MM.1S (cell line): ENCODE data around the gene HSBP1.

Experiments used
- DNase-seq: peaks from one replicate; pipeline ENCODE4 v3.0.0-alpha.2; 2015
- H2AFZ ChIP-seq: fragments of 300-600 bp; sonication (generic); 2 replicates; pipeline ENCODE4 v1.6.0; 2016; ENCODE audit warnings: antibody characterized with exemption, low read length
- H3F3A ChIP-seq: fragments of 300-600 bp; sonication (generic); 2 replicates; pipeline ENCODE4 v1.6.1; 2016; ENCODE audit warnings: mild to moderate bottlenecking, antibody characterized with exemption, low read length, moderate library complexity, mixed read lengths; ENCODE audit not compliant: insufficient read depth
- H3K27ac ChIP-seq: fragments of 300-600 bp; sonication (generic); 2 replicates; pipeline ENCODE4 v1.5.1; 2016; ENCODE audit warnings: mild to moderate bottlenecking, low read length
- H3K27me3 ChIP-seq: fragments of 300-600 bp; sonication (generic); replicated peaks from 2 replicates; pipeline ENCODE4 v1.6.0; 2016; ENCODE audit warnings: low read length; ENCODE audit not compliant: insufficient read depth
- H3K36me3 ChIP-seq: fragments of 300-600 bp; sonication (generic); replicated peaks from 2 replicates; pipeline ENCODE4 v1.6.1; 2016; ENCODE audit warnings: mild to moderate bottlenecking, low read length, mixed read lengths; ENCODE audit not compliant: insufficient read depth
- H3K4me1 ChIP-seq: fragments of 300-600 bp; sonication (generic); 2 replicates; pipeline ENCODE4 v1.6.1; 2016; ENCODE audit warnings: low read length, mixed read lengths
- H3K4me2 ChIP-seq: fragments of 300-600 bp; sonication (generic); 2 replicates; pipeline ENCODE4 v1.6.0; 2016; ENCODE audit warnings: low read depth, low read length
- H3K4me3 ChIP-seq: fragments of 300-600 bp; sonication (generic); 2 replicates; pipeline ENCODE4 v1.5.1; 2016; ENCODE audit warnings: low read length, mixed read lengths
- H3K79me2 ChIP-seq: fragments of 300-600 bp; sonication (generic); 2 replicates; pipeline ENCODE4 v1.6.1; 2016; ENCODE audit warnings: mixed run types, low read length, mixed read lengths
- H3K9ac ChIP-seq: fragments of 300-600 bp; sonication (generic); 2 replicates; pipeline ENCODE4 v1.6.1; 2016; ENCODE audit warnings: low read length, mixed read lengths
- H3K9me2 ChIP-seq: fragments of 300-600 bp; sonication (generic); replicated peaks from 2 replicates; pipeline ENCODE4 v1.6.1; 2016; ENCODE audit warnings: mild to moderate bottlenecking, low read length, mixed read lengths; ENCODE audit not compliant: insufficient read depth
- H3K9me3 ChIP-seq: fragments of 300-600 bp; sonication (generic); replicated peaks from 2 replicates; pipeline ENCODE4 v1.6.1; 2016; ENCODE audit warnings: mild to moderate bottlenecking, low read length, mixed read lengths; ENCODE audit not compliant: insufficient read depth
- H4K20me1 ChIP-seq: fragments of 300-600 bp; sonication (generic); 2 replicates; pipeline ENCODE4 v1.6.1; 2016; ENCODE audit warnings: mild to moderate bottlenecking, low read length, moderate library complexity, mixed read lengths; ENCODE audit not compliant: insufficient read depth
- CTCF ChIP-seq: fragments of 300-600 bp; sonication (generic); IDR thresholded peaks from 2 replicates; pipeline ENCODE4 v1.5.1; 2016; ENCODE audit warnings: antibody characterized with exemption, low read length, mixed read lengths
- EZH2 ChIP-seq: fragments of 300-600 bp; sonication (generic); optimal IDR thresholded peaks from 2 replicates; pipeline ENCODE3; 2017; ENCODE audit warnings: low read depth, mild to moderate bottlenecking, antibody characterized with exemption, low read length, mixed read lengths
- EZH2phosphoT487 ChIP-seq: fragments of 300-600 bp; sonication (generic); IDR thresholded peaks from 2 replicates; pipeline ENCODE4 v1.6.1; 2018; ENCODE audit warnings: antibody characterized with exemption, low read length

HSBP1 gene

GRCh38 chr16:83810901-83811300 lies 3.1 kb downstream of the HSBP1 start:
- no peaks in the 10 kb centered on the region for H3K36me3 ChIP-seq
- H3K4me3 ChIP-seq: no peak overlapping the region
- H3K27me3 ChIP-seq: no peaks in the 10 kb centered on the region
- no peak overlapping the region for H2AFZ ChIP-seq
- peaks cover 17% of the 10 kb centered on the region; the same call in 1 of the 2 replicates for H3K4me1 ChIP-seq
- DNase-seq: no peak
- no peaks in the 10 kb centered on the region for H4K20me1 ChIP-seq
- H3K27ac ChIP-seq: no peak overlapping the region
- H3K9me2 ChIP-seq: no peaks in the 10 kb centered on the region
- no peak overlapping the region for H3K9ac ChIP-seq
- H3K4me2 ChIP-seq: no peak overlapping the region
- no peak for TF ChIP-seq EZH2phosphoT487
- no peaks in the 10 kb centered on the region for H3K9me3 ChIP-seq
- H3F3A ChIP-seq: peaks cover 12% of the 10 kb centered on the region
- peaks cover 11% of the 10 kb centered on the region for H3K79me2 ChIP-seq

GRCh38 chr16:83813823-83814658 lies 6.3 kb downstream of the HSBP1 start:
- Histone ChIP-seq H3K4me3 (no peak overlapping the region), H3K9me3 (no peaks in the 10 kb centered on the region), H3K4me2 (peak overlapping the region; percentile 24; the same call in 1 of the 2 replicates), H3K4me1 (peaks cover 17% of the 10 kb centered on the region; the same call in 1 of the 2 replicates), H3K9ac (no peak overlapping the region), H3K9me2 (no peaks in the 10 kb centered on the region), H4K20me1 (no peaks in the 10 kb centered on the region), H2AFZ (no peak overlapping the region), H3K27me3 (peaks cover 25% of the 10 kb centered on the region), H3K27ac (peak overlapping the region; percentile 32; the same call in 1 of the 2 replicates), H3K36me3 (no peaks in the 10 kb centered on the region), H3F3A (peaks cover 12% of the 10 kb centered on the region), H3K79me2 (peaks cover 2% of the 10 kb centered on the region)
- no peak for TF ChIP-seq EZH2
- TF ChIP-seq EZH2phosphoT487: no peak
- TF ChIP-seq CTCF: no peak
- DNase-seq: peak; percentile 88

- Histone ChIP-seq H4K20me1 (no peaks in the 10 kb centered on the region), H3K27ac (no peak overlapping the region), H2AFZ (no peak overlapping the region), H3K9me2 (no peaks in the 10 kb centered on the region), H3K27me3 (peaks cover 25% of the 10 kb centered on the region), H3K9me3 (no peaks in the 10 kb centered on the region), H3K36me3 (no peaks in the 10 kb centered on the region), H3K9ac (no peak overlapping the region), H3K4me3 (no peak overlapping the region), H3F3A (peaks cover 12% of the 10 kb centered on the region), H3K79me2 (no peaks in the 10 kb centered on the region), H3K4me1 (peaks cover 17% of the 10 kb centered on the region; the same call in 1 of the 2 replicates), H3K4me2 (no peak overlapping the region)
- no peak for DNase-seq
- no peak for TF ChIP-seq CTCF
- no peak for TF ChIP-seq EZH2
- TF ChIP-seq EZH2phosphoT487: no peak
These were observed 6.8 kb downstream of the HSBP1 start for GRCh38 chr16:83814659-83814985.

GRCh38 chr16:83817022-83817421 lies 9.2 kb downstream of the HSBP1 start:
- no peak for TF ChIP-seq EZH2
- TF ChIP-seq EZH2phosphoT487: no peak
- no peak for TF ChIP-seq CTCF
- no peak overlapping the region for H3K4me2 ChIP-seq
- no peaks in the 10 kb centered on the region for H3K36me3 ChIP-seq
- no peak for DNase-seq
- H2AFZ ChIP-seq: no peak overlapping the region
- no peak overlapping the region for H3K9ac ChIP-seq
- no peak overlapping the region for H3K27ac ChIP-seq
- H4K20me1 ChIP-seq: no peaks in the 10 kb centered on the region
- no peaks in the 10 kb centered on the region for H3K9me2 ChIP-seq
- no peaks in the 10 kb centered on the region for H3K79me2 ChIP-seq
- peaks cover 25% of the 10 kb centered on the region for H3K27me3 ChIP-seq
- peaks cover 17% of the 10 kb centered on the region; the same call in 1 of the 2 replicates for H3K4me1 ChIP-seq
- peaks cover 12% of the 10 kb centered on the region for H3F3A ChIP-seq
- no peak overlapping the region for H3K4me3 ChIP-seq
- H3K9me3 ChIP-seq: no peaks in the 10 kb centered on the region
